Liver (tissue), 3 donors: Measurements from ENCODE around the gene CARD9.

Experiments
- EGR1 ChIP-seq, 2 donors: IDR thresholded peaks; 2 replicates each; pipeline ENCODE4 v1.6.1; 2016 to 2018; ENCODE audit warnings: antibody characterized with exemption in 2 of 2, low read depth in 2 of 2
- FOXA1 ChIP-seq: IDR thresholded peaks from 2 replicates; pipeline ENCODE4 v1.6.1; 2016; ENCODE audit warnings: antibody characterized with exemption
- GABPA ChIP-seq, 2 donors: IDR thresholded peaks in 1 of 2; conservative IDR thresholded peaks in 1 of 2; 2 replicates each; pipeline ENCODE4 v1.6.1; 2016; ENCODE audit warnings: antibody characterized with exemption in 2 of 2, mild to moderate bottlenecking in 1 of 2, moderate library complexity in 1 of 2
- NR2F2 ChIP-seq: IDR thresholded peaks from 2 replicates; pipeline ENCODE4 v1.6.1; 2016; ENCODE audit warnings: antibody characterized with exemption
- RAD21 ChIP-seq, 2 donors: IDR thresholded peaks; 2 replicates each; pipeline ENCODE4 v1.6.1; 2016; ENCODE audit warnings: antibody characterized with exemption in 2 of 2, mild to moderate bottlenecking in 2 of 2
- YY1 ChIP-seq: IDR thresholded peaks from 2 replicates; pipeline ENCODE4 v1.6.1; 2016; ENCODE audit warnings: antibody characterized with exemption, mild to moderate bottlenecking
- TF ChIP-seq, protein P1 (sequence below): fragments of 150-350 bp; IDR thresholded peaks from 2 replicates; pipeline ENCODE4 v1.5.1; 2017; ENCODE audit warnings: improper control_type of control experiment, low read depth, low read length; ENCODE audit not compliant: missing input control
- TF ChIP-seq, protein P2 (sequence below): IDR thresholded peaks from 2 replicates; pipeline ENCODE4 v1.6.1; 2016; ENCODE audit warnings: antibody characterized with exemption
- donor health status: healthy.
- donor health status: healthy.

DNA sequence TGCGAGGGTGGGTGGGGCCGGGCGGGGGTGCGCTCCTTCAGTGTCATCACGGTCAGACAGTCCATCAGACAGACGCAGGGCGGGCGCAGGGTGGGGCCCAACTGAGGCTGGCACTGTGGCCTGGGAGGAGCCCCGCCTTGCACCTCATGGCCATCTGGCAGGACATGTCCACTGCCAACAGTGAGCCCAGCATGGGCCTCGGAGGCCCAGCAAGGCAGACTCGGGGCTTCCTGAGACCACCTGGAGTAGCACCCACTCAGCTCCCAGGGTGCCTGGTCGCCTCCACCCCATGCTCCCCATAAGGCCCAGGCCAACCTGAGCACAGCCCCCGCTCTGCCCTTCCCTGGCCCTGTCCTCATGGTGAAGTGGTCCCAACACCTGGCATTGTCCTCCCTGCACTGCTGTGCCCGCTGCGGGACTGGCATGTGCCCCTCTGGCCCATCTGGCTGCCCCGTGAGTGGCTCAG, 54.7 kb downstream of the CARD9 start:
- no peak for TF ChIP-seq RAD21 (IDR thresholded peaks at IDR 0.05)
- TF ChIP-seq NR2F2: no peak
- TF ChIP-seq, protein P1, sequence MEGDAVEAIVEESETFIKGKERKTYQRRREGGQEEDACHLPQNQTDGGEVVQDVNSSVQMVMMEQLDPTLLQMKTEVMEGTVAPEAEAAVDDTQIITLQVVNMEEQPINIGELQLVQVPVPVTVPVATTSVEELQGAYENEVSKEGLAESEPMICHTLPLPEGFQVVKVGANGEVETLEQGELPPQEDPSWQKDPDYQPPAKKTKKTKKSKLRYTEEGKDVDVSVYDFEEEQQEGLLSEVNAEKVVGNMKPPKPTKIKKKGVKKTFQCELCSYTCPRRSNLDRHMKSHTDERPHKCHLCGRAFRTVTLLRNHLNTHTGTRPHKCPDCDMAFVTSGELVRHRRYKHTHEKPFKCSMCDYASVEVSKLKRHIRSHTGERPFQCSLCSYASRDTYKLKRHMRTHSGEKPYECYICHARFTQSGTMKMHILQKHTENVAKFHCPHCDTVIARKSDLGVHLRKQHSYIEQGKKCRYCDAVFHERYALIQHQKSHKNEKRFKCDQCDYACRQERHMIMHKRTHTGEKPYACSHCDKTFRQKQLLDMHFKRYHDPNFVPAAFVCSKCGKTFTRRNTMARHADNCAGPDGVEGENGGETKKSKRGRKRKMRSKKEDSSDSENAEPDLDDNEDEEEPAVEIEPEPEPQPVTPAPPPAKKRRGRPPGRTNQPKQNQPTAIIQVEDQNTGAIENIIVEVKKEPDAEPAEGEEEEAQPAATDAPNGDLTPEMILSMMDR: no peak
- TF ChIP-seq, protein P2, sequence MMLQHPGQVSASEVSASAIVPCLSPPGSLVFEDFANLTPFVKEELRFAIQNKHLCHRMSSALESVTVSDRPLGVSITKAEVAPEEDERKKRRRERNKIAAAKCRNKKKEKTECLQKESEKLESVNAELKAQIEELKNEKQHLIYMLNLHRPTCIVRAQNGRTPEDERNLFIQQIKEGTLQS: no peak
- no peak for TF ChIP-seq FOXA1
- TF ChIP-seq GABPA (IDR thresholded peaks at IDR 0.05 in 1 of 2, conservative IDR thresholded peaks at IDR 0.05 in 1 of 2): no peak
- no peak for TF ChIP-seq EGR1 (IDR thresholded peaks at IDR 0.05; ENCODE audit: low read depth in 2 of 2)
- TF ChIP-seq YY1: no peak
